Endothelial cell of umbilical vein (primary cell): ENCODE data around the gene ZGLP1. TPM values are rescaled to one million over a fixed set of nuclear protein-coding genes. Genes with fewer than 3 reads are reported as not detected.

ENCODE experiments used
- BruUV-seq: library from RNA; stranded (reverse); fragments of 400-500 nt; replicated peaks from 2 replicates; lab custom pipeline; 2021; lab: Mats Ljungman, UMichigan
- CTCF ChIA-PET: fragments of 300-600, 350-600 bp; sonication (Branson Sonifier 250); formaldehyde crosslinking; loops from one replicate; lab custom pipeline; 2021; ENCODE audit warnings: antibody characterized with exemption, inconsistent platforms; lab: Charles Lee
- POLR2A ChIA-PET: fragments of 300-600, 350-600 bp; sonication (Branson Sonifier 250); formaldehyde crosslinking; loops from one replicate; lab custom pipeline; 2021; ENCODE audit warnings: antibody characterized with exemption, inconsistent platforms; lab: Charles Lee
- DNase-seq: peaks from one replicate; pipeline ENCODE4 v3.0.0-alpha.2; 2011; ENCODE audit warnings: low read depth, low spot score
- FAIRE-seq: peaks from 2 replicates; lab custom pipeline; 2011; peaks lifted over from hg19 to GRCh38; lab: Jason Lieb, UNC
- H2AFZ ChIP-seq: 2 replicates; pipeline ENCODE4 v1.6.0; 2012; ENCODE audit warnings: low read depth, low read length, control low read depth, inconsistent platforms
- H3K27ac ChIP-seq: 2 replicates; pipeline ENCODE4 v1.5.1; 2011; ENCODE audit warnings: low read depth, mild to moderate bottlenecking, control low read depth, low read length, moderate library complexity; ENCODE audit not compliant: insufficient read depth
- H3K27me3 ChIP-seq, 2 experiments: 2 replicates each; pipeline versions ENCODE4 v1.6.0 to v1.6.1; 2011; ENCODE audit warnings: low read length in 2 of 2, mixed read lengths in 1 of 2; ENCODE audit not compliant: control insufficient read depth in 2 of 2, insufficient read depth in 2 of 2
- H3K36me3 ChIP-seq, 2 experiments: 2 replicates in 1 of 2; 3 replicates in 1 of 2; pipeline ENCODE4 v1.5.1; 2011; ENCODE audit warnings: low read length in 2 of 2, mild to moderate bottlenecking in 1 of 2, moderate library complexity in 1 of 2; ENCODE audit not compliant: control insufficient read depth in 2 of 2, insufficient read depth in 2 of 2; ENCODE audit errors: extremely low read depth in 1 of 2
- H3K4me1 ChIP-seq: 3 replicates; pipeline ENCODE4 v1.5.1; 2011; ENCODE audit warnings: mild to moderate bottlenecking, low read length; ENCODE audit not compliant: control insufficient read depth, insufficient read depth; ENCODE audit errors: extremely low read depth
- H3K4me2 ChIP-seq: 2 replicates; pipeline ENCODE4 v1.6.1; 2011; ENCODE audit warnings: low read length, control low read depth, mixed read lengths; ENCODE audit not compliant: insufficient read depth
- H3K4me3 ChIP-seq, 3 experiments: fragments of 200-600 bp in 1 of 3; sonication (generic), shearing (Covaris generic) in 1 of 3; replicated peaks in 1 of 3; 2 replicates each; pipeline ENCODE4 v1.5.1; 2011 to 2016; ENCODE audit warnings: control low read depth in 3 of 3, low read length in 3 of 3, mild to moderate bottlenecking in 2 of 3, inconsistent platforms in 1 of 3, low read depth in 1 of 3, moderate library complexity in 1 of 3; ENCODE audit not compliant: insufficient read depth in 1 of 3
- H3K79me2 ChIP-seq: 2 replicates; pipeline ENCODE4 v1.6.0; 2012; ENCODE audit warnings: low read length, inconsistent platforms; ENCODE audit not compliant: control insufficient read depth, insufficient read depth
- H3K9ac ChIP-seq: replicated peaks from 2 replicates; pipeline ENCODE3; 2011; ENCODE audit warnings: low read length, control low read depth; ENCODE audit not compliant: insufficient read depth; ENCODE audit errors: extremely low read depth
- H3K9me1 ChIP-seq: replicated peaks from 3 replicates; pipeline ENCODE4 v1.6.0; 2011; ENCODE audit warnings: mild to moderate bottlenecking, low read length; ENCODE audit not compliant: control insufficient read depth, insufficient read depth; ENCODE audit errors: extremely low read depth
- H3K9me3 ChIP-seq: replicated peaks from 2 replicates; pipeline ENCODE4 v1.5.1; 2012; ENCODE audit warnings: low read length, inconsistent platforms; ENCODE audit not compliant: control insufficient read depth, insufficient read depth
- H4K20me1 ChIP-seq: replicated peaks from 2 replicates; pipeline ENCODE3; 2011; ENCODE audit warnings: mild to moderate bottlenecking, low read length; ENCODE audit not compliant: control insufficient read depth, insufficient read depth; ENCODE audit errors: extremely low read depth
- CTCF ChIP-seq, 2 donors: IDR thresholded peaks; 1 replicate in 1 of 2; 2 replicates in 1 of 2; pipeline ENCODE4 v1.5.1; 2011; ENCODE audit warnings: low read length in 2 of 2, mild to moderate bottlenecking in 2 of 2, moderate library complexity in 2 of 2, control low read depth in 1 of 2, inconsistent platforms in 1 of 2, low read depth in 1 of 2; ENCODE audit not compliant: insufficient read depth in 1 of 2; ENCODE audit errors: extremely low read depth in 1 of 2
- EZH2 ChIP-seq: IDR thresholded peaks from 2 replicates; pipeline ENCODE4 v1.6.1; 2012; ENCODE audit warnings: borderline replicate concordance, low read depth, mild to moderate bottlenecking, moderate library complexity, low read length, inconsistent platforms; ENCODE audit not compliant: severe bottlenecking
- FOS ChIP-seq: IDR thresholded peaks from 2 replicates; pipeline ENCODE4 v1.6.1; 2011; ENCODE audit warnings: mild to moderate bottlenecking, low read length, moderate library complexity, borderline replicate concordance; ENCODE audit not compliant: insufficient read depth
- GATA2 ChIP-seq: IDR thresholded peaks from 2 replicates; pipeline ENCODE4 v1.7.0; 2011; ENCODE audit warnings: low read depth, mild to moderate bottlenecking, moderate library complexity, mixed read lengths, low read length; ENCODE audit not compliant: insufficient read length, insufficient read depth
- JUN ChIP-seq: IDR thresholded peaks from 2 replicates; pipeline ENCODE4 v1.6.1; 2011; ENCODE audit warnings: borderline replicate concordance, low read depth; ENCODE audit not compliant: insufficient read length, insufficient read depth
- MAX ChIP-seq: IDR thresholded peaks from 2 replicates; pipeline ENCODE4 v1.6.1; 2011; ENCODE audit not compliant: insufficient read depth, insufficient read length
- MYC ChIP-seq: IDR thresholded peaks from one replicate; pipeline ENCODE4 v1.6.1; 2011; ENCODE audit warnings: mild to moderate bottlenecking, low read depth, low read length
- POLR2A ChIP-seq: IDR thresholded peaks from 2 replicates; pipeline ENCODE4 v1.6.1; 2012; ENCODE audit warnings: low read depth, mild to moderate bottlenecking, control low read depth, low read length
- POLR2AphosphoS5 ChIP-seq: IDR thresholded peaks from 2 replicates; pipeline ENCODE4 v1.6.1; 2012; ENCODE audit warnings: low read depth, mild to moderate bottlenecking, control low read depth, low read length, moderate library complexity; ENCODE audit not compliant: insufficient read depth
- dilution Hi-C: fragments of 300-500 bp; cut with MboI; formaldehyde crosslinking; loops from one replicate; pipeline ENCODE4 v1.15.0; 2019; ENCODE audit warnings: low sequenced_read_pairs; ENCODE audit not compliant: extremely low pct_ligation_motif_present
- intact Hi-C: fragments of 100-400 bp; cut with micrococcal nuclease; formaldehyde crosslinking; loops from one replicate; pipeline ENCODE4 v1.10.0; 2022
- polyA plus RNA-seq, 4 experiments: library from polyadenylated mRNA; depleted of rRNA in 3 of 4; stranded (reverse) in 3 of 4; unstranded in 1 of 4; fragments of >200 nt; gene quantifications; 2 replicates each; pipeline versions ENCODE4 v1.2.1 to v1.2.3, GENCODE V29; 2011 to 2012; ENCODE audit warnings: missing spikeins in 1 of 4
- total RNA-seq: library from RNA; stranded (reverse); gene quantifications from 2 replicates; pipeline ENCODE4 v1.2.3, GENCODE V29; 2021

The ZGLP1 gene
- total and polyA plus RNA-seq, 2 donors (not counting 3 experiments of a cell fraction or from before 2014, with no cell fraction given): 1.6 to 2.9 TPM

- no peak overlapping the region for H3K4me3 ChIP-seq
- no peaks in the 10 kb centered on the region for H4K20me1 ChIP-seq
- H3K4me2 ChIP-seq: no peak overlapping the region
- no peaks in the 10 kb centered on the region for H3K27me3 ChIP-seq
- intact Hi-C loops (loop anchor here (2.0 to 5.0 kb wide), 2 partner anchors 16 to 44 kb away; partner anchors contain the start of genes ICAM1 and RAVER1), dilution Hi-C loops (no loop called here)
- TF ChIP-seq EZH2 (no peak), CTCF (IDR thresholded peaks at IDR 0.05; ENCODE audit: extremely low read depth in 1 of 2, insufficient read depth in 1 of 2, low read depth in 1 of 2, low read length in 2 of 2) (no peak), MAX (no peak), POLR2AphosphoS5 (no peak), POLR2A (no peak), JUN (no peak), FOS (no peak), GATA2 (no peak), MYC (no peak)
- FAIRE-seq: no peak
- ChIA-PET CTCF (interaction anchor here (0.7 to 2.3 kb wide), 5 partner anchors 15 to 72 kb away, joined by 3 to 4 read pairs (median 4); partner anchors contain the start of gene ICAM1), POLR2A (no interaction called here)
- H3K9me1 ChIP-seq: no peaks in the 10 kb centered on the region
- H3K4me1 ChIP-seq: no peaks in the 10 kb centered on the region
- no peaks in the 10 kb centered on the region for H3K79me2 ChIP-seq
- no peak overlapping the region for H2AFZ ChIP-seq
- H3K27ac ChIP-seq: no peak overlapping the region
- H3K9ac ChIP-seq: no peak overlapping the region
- no peak for DNase-seq
- no peaks in the 10 kb centered on the region for H3K9me3 ChIP-seq
- BruUV-seq: TSS peak; percentile 50
- H3K36me3 ChIP-seq: peaks cover 6 to 23% of the 10 kb centered on the region in 2 experiments
Measured at GRCh38 chr19:10316229-10317044, 6.8 kb upstream of the ZGLP1 start.
